Measurements from ENCODE around the gene KIF11. TPM values are rescaled to one million over a fixed set of nuclear protein-coding genes. Genes with fewer than 3 reads are reported as not detected.
A peak's percentile ranks its signal among the peaks of the same experiment; 100 is the strongest.

The KIF11 gene
- total RNA-seq, 2 experiments from 2014 or later: 43.8 to 44.4 TPM

DNA sequence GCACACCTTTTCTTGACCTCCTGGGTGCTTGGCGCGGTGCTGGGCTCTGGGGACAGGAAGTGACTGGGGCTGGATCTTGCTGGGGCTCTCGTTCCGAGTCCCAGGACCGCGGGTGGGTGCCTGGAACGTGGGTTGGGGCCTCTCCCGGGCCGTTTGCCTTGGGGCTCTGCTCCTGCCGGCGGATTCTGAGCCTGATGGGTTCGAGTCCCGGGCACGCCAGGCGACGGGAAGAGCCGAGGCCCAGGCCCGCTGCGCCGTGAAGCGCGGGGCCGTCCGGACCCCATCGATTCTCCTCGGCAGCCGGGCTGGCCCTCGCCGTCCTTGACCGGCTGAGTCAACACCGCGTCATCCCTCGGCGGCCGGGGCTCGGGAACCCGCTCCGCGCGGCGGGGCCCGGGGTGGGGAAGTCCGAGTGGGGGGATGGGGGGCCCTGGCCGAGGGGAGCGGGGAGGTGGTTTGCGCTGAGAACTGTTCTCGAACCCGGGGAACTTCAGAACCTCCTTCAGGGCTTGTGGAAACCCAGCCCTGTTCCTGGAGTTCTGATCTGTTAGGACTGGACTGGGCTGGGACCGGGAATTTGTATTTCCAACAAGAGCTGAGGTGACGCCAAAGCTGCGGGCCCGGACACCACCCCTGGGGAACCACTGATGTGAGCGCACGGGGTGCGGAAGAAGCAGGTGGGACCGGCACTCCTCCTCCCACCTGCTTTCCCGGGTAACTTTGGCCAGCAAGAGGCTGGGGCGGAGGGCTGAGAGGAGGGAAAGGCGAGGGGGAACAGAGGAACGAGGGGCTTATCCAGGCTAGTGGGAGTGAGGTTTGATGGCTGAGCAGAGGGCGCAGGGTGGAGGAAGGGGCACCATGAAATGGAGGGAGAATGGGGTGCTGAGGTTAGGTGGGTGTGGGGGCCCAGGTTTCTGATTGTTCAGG is 103.0 kb downstream of the KIF11 start:
- peaks cover 66% of the 10 kb centered on the region for H3K27me3 Mint-ChIP-seq
- H3K4me1 Mint-ChIP-seq (ENCODE audit: low read depth): peaks cover 31% of the 10 kb centered on the region
- ChIA-PET CTCF (no interaction called here), POLR2A (no interaction called here)
- ATAC-seq (no peak), DNase-seq (no peak)
- no peaks in the 10 kb centered on the region for H3K9me3 Mint-ChIP-seq
- H3K4me3 Mint-ChIP-seq: no peak overlapping the region
- no peak overlapping the region for H3K27ac Mint-ChIP-seq
- H3K36me3 Mint-ChIP-seq (ENCODE audit: low read depth): no peaks in the 10 kb centered on the region
- intact Hi-C loops (cut with micrococcal nuclease): loop anchor here (10.0 kb wide), 1 partner anchor 379 kb away; the partner anchor contains the start of gene CYP26A1
- TF ChIP-seq, protein P1, sequence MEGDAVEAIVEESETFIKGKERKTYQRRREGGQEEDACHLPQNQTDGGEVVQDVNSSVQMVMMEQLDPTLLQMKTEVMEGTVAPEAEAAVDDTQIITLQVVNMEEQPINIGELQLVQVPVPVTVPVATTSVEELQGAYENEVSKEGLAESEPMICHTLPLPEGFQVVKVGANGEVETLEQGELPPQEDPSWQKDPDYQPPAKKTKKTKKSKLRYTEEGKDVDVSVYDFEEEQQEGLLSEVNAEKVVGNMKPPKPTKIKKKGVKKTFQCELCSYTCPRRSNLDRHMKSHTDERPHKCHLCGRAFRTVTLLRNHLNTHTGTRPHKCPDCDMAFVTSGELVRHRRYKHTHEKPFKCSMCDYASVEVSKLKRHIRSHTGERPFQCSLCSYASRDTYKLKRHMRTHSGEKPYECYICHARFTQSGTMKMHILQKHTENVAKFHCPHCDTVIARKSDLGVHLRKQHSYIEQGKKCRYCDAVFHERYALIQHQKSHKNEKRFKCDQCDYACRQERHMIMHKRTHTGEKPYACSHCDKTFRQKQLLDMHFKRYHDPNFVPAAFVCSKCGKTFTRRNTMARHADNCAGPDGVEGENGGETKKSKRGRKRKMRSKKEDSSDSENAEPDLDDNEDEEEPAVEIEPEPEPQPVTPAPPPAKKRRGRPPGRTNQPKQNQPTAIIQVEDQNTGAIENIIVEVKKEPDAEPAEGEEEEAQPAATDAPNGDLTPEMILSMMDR (IDR thresholded peaks at IDR 0.05): no peak

DNA sequence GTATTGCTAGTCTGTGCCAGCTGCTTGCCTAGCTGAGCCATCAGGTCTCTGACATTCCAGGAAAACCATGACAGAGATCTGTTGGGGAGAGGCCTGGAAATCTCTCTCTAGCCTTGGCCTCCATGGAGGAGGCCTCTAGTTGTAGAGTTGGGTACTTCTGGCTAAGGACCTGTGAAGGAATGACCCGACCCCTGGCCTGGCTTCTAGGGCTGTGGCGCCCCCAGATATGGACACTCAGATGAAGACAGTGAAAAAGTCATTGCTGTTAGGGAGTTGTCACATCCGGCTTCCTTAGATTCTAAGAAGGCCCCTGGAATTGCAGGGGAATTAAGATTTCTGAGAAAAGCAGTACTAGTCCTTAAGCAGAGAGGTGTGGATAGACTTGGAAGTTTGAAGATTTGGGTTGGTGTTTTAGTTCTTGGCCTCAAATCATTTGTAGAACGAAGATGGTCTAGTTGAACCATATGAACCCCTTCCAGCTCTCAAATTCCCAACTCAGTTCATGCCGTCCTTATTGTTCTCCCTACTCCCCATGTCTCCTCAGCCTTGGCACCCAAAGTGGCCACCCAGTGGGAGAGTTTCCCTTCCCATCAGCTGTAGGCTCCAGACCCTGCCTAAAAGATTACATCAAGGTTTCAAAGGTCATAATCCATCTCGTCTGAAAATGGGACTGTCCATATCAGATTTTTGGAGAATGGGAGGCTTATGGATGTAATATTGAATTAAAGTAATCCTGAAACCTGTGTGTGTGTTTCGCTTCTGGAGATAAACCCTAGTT is 103.9 kb downstream of the KIF11 start:
- CTCF ChIA-PET: no interaction called here
- H3K4me1 Mint-ChIP-seq (ENCODE audit: low read depth): peaks cover 24% of the 10 kb centered on the region
- no peaks in the 10 kb centered on the region for H3K36me3 Mint-ChIP-seq (ENCODE audit: low read depth)
- H3K4me3 Mint-ChIP-seq: no peak overlapping the region
- intact Hi-C loops (cut with micrococcal nuclease): loop anchor here (10.0 kb wide), 1 partner anchor 378 kb away; the partner anchor contains the start of gene CYP26A1
- POLR2A ChIA-PET: no interaction called here
- no peak for ATAC-seq
- no peak overlapping the region for H3K27ac Mint-ChIP-seq
- H3K9me3 Mint-ChIP-seq: no peaks in the 10 kb centered on the region
- peaks cover 67% of the 10 kb centered on the region for H3K27me3 Mint-ChIP-seq
- no peak for DNase-seq
- TF ChIP-seq, protein P1 (IDR thresholded peaks at IDR 0.05): no peak

DNA sequence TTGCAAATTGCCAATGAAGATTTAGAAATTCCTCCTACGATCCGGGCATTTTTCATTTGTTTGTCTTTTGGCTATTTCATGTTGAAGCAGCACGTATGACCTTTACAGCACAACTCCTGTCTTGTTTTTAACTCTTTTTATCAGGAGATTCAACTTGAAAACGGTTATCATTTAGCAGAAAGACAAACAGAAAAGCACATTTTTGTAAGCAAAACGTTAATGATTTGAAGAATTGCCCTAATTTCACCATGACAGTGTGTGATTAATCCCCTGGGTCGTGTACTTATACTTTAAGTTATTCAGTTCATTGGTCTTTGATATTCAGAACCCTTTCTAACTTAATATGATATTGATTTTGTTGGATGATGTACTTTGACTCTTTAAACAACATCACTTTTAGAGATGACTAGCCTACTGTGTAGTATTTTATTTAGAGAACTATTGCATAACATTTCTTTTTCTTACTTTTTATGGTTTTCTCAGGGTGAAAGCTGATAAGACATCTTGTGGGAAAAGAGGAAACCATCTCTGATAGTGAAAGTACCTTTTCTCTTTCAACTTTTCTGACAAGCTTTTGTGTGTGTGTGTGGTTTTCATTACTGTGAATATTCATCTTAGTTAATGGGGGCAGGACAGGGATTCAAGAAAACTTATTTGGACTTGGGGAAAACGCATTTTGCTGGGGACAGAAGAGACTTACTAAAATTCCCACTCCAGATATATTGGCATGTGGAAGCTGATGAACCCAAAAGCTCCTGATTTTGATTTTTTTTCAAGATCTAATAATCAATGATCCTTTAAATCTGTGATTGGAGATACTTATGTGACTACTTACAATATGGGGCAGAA is 105.0 kb downstream of the KIF11 start:
- Mint-ChIP-seq H3K4me3 (no peak overlapping the region), H3K27ac (no peak overlapping the region), H3K27me3 (peaks cover 62% of the 10 kb centered on the region), H3K36me3 (ENCODE audit: low read depth) (no peaks in the 10 kb centered on the region), H3K9me3 (no peaks in the 10 kb centered on the region), H3K4me1 (ENCODE audit: low read depth) (peaks cover 17% of the 10 kb centered on the region)
- ATAC-seq (no peak), DNase-seq (no peak)
- ChIA-PET CTCF (interaction anchor here (1.0 kb wide), 1 partner anchor 145 kb away, joined by 3 read pairs; no protein-coding TSS in a partner anchor), POLR2A (no interaction called here)
- intact Hi-C loops (cut with micrococcal nuclease): loop anchor here (10.0 kb wide), 1 partner anchor 377 kb away; the partner anchor contains the start of gene CYP26A1
- TF ChIP-seq, protein P1 (IDR thresholded peaks at IDR 0.05): no peak

DNA sequence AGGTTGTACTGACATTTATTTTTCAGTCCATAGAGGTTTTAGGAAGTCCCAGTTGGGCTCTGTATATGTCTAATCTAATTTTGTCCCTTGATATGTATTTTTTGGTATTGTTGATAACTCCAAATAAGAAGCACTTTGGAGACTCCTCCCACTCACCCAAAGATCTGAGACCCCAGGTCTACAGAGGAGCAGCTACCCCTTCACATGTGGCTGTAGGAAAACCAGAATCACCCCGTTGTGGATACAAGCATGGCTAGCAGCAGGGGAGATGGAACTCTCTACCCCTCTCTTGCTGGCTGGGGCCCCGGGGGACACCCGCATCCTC is 106.2 kb downstream of the KIF11 start:
- ATAC-seq: no peak
- TF ChIP-seq, protein P1 (IDR thresholded peaks at IDR 0.05): no peak
- Mint-ChIP-seq H3K27me3 (peaks cover 65% of the 10 kb centered on the region), H3K36me3 (ENCODE audit: low read depth) (no peaks in the 10 kb centered on the region), H3K4me1 (ENCODE audit: low read depth) (peaks cover 17% of the 10 kb centered on the region), H3K9me3 (no peaks in the 10 kb centered on the region), H3K4me3 (peak overlapping the region; percentile 76), H3K27ac (no peak overlapping the region)
- intact Hi-C loops (cut with micrococcal nuclease): loop anchor here (10.0 kb wide), 1 partner anchor 376 kb away; the partner anchor contains the start of gene CYP26A1
- ChIA-PET CTCF (no interaction called here), POLR2A (no interaction called here)
- DNase-seq: no peak
